Panc1 (cell line): Measurements from ENCODE around the gene PHF13. TPM values are rescaled to one million over a fixed set of nuclear protein-coding genes. Genes with fewer than 3 reads are reported as not detected.

ENCODE experiments used
- ATAC-seq: fragments of 200-7000 bp; cut with Tn5 transposase; 2 replicates; pipeline ENCODE4 v1.9.1; 2020; ENCODE audit warnings: mild to moderate bottlenecking, moderate library complexity
- BruUV-seq: library from RNA; stranded (reverse); fragments of 400-500 nt; replicated peaks from 2 replicates; lab custom pipeline; 2021; lab: Mats Ljungman, UMichigan
- CTCF ChIA-PET: fragments of 300-600 bp; sonication (Branson Sonifier 250); formaldehyde crosslinking; loops from one replicate; lab custom pipeline; 2022; ENCODE audit warnings: antibody characterized with exemption; lab: Charles Lee
- POLR2A ChIA-PET: fragments of 300-600 bp; sonication (Branson Sonifier 250); formaldehyde crosslinking; loops from one replicate; lab custom pipeline; 2022; ENCODE audit warnings: antibody characterized with exemption; lab: Charles Lee
- DNase-seq: peaks from one replicate; pipeline ENCODE4 v3.0.0-alpha.2; 2010; ENCODE audit warnings: low read depth, low spot score
- H3K27ac ChIP-seq: 2 replicates; pipeline ENCODE4 v1.5.1; 2011; ENCODE audit warnings: mild to moderate bottlenecking, low read length, inconsistent platforms
- H3K27me3 ChIP-seq: fragments of 200-500 bp; sonication (Bioruptor generic); 2 replicates; pipeline ENCODE4 v1.6.0; 2014; ENCODE audit warnings: low read length, inconsistent platforms; ENCODE audit not compliant: control insufficient read depth, insufficient read depth
- H3K36me3 ChIP-seq: fragments of 200-500 bp; sonication (Bioruptor generic); 2 replicates; pipeline ENCODE4 v1.5.1; 2014; ENCODE audit warnings: inconsistent platforms, mild to moderate bottlenecking, low read length, moderate library complexity; ENCODE audit not compliant: control insufficient read depth, insufficient read depth
- H3K4me1 ChIP-seq: 2 replicates; pipeline ENCODE4 v1.5.1; 2011; ENCODE audit warnings: inconsistent platforms, mild to moderate bottlenecking, low read length, moderate library complexity; ENCODE audit not compliant: control insufficient read depth, insufficient read depth
- H3K4me3 ChIP-seq, 2 experiments: 2 replicates each; pipeline ENCODE4 v1.5.1; 2011 to 2012; ENCODE audit warnings: low read depth in 2 of 2, low read length in 2 of 2, mild to moderate bottlenecking in 2 of 2, inconsistent platforms in 1 of 2, moderate library complexity in 1 of 2
- H3K9me3 ChIP-seq: fragments of 200-500 bp; sonication (Bioruptor generic); 2 replicates; pipeline ENCODE4 v1.5.1; 2014; ENCODE audit warnings: low read depth, mild to moderate bottlenecking, inconsistent platforms, low read length, moderate library complexity; ENCODE audit not compliant: control insufficient read depth, insufficient read depth
- CTCF ChIP-seq: fragments of 450-650 bp; IDR thresholded peaks from 2 replicates; pipeline ENCODE4 v1.5.1; 2017; ENCODE audit warnings: mild to moderate bottlenecking
- POLR2AphosphoS5 ChIP-seq: IDR thresholded peaks from 2 replicates; pipeline ENCODE4 v1.6.1; 2012; ENCODE audit warnings: mild to moderate bottlenecking, low read depth, low read length, moderate library complexity
- SIN3A ChIP-seq: IDR thresholded peaks from 2 replicates; pipeline ENCODE4 v1.6.1; 2012; ENCODE audit warnings: low read depth, mild to moderate bottlenecking, low read length, moderate library complexity, borderline replicate concordance; ENCODE audit not compliant: insufficient read depth
- TCF7L2 ChIP-seq: IDR thresholded peaks from 2 replicates; pipeline ENCODE4 v1.6.1; 2011; ENCODE audit warnings: mild to moderate bottlenecking, low read depth, low read length, inconsistent platforms
- in situ Hi-C: cut with HindIII; loops from 2 replicates; pipeline ENCODE4 v1.10.0; 2016; ENCODE audit warnings: low sequenced_read_pairs, low pct_unique_long_range_greater_than_20kb
- intact Hi-C: fragments of 100-400 bp; cut with micrococcal nuclease; formaldehyde crosslinking; loops from one replicate; pipeline ENCODE4 v1.10.0; 2022; ENCODE audit not compliant: unreplicated experiment
- total RNA-seq: library from RNA; stranded (reverse); gene quantifications from one replicate; pipeline ENCODE4 v1.2.1, GENCODE V29; 2021; ENCODE audit not compliant: unreplicated experiment
- TF ChIP-seq, protein P1 (sequence below), 2 experiments: IDR thresholded peaks; 2 replicates each; pipeline ENCODE4 v1.6.1; 2011 to 2012; ENCODE audit warnings: low read depth in 2 of 2, control low read depth in 1 of 2, low read length in 1 of 2, mild to moderate bottlenecking in 1 of 2, moderate library complexity in 1 of 2; ENCODE audit not compliant: insufficient read depth in 1 of 2

PHF13 gene
- total RNA-seq, 1 experiment from 2014 or later: 41.8 TPM

GRCh38 chr1:6585841-6586240 lies 27.7 kb upstream of the PHF13 start:
- CTCF ChIA-PET: no interaction called here
- Histone ChIP-seq H3K4me3 (no peak overlapping the region), H3K4me1 (peaks cover 16% of the 10 kb centered on the region), H3K27me3 (no peaks in the 10 kb centered on the region), H3K27ac (no peak overlapping the region), H3K9me3 (no peaks in the 10 kb centered on the region), H3K36me3 (no peaks in the 10 kb centered on the region; the same call in 1 of the 2 replicates)
- no peak for ATAC-seq
- no TSS peak for BruUV-seq
- TF ChIP-seq POLR2AphosphoS5: peak; percentile 39; the same call in 1 of the 2 replicates
- TF ChIP-seq, protein P1, sequence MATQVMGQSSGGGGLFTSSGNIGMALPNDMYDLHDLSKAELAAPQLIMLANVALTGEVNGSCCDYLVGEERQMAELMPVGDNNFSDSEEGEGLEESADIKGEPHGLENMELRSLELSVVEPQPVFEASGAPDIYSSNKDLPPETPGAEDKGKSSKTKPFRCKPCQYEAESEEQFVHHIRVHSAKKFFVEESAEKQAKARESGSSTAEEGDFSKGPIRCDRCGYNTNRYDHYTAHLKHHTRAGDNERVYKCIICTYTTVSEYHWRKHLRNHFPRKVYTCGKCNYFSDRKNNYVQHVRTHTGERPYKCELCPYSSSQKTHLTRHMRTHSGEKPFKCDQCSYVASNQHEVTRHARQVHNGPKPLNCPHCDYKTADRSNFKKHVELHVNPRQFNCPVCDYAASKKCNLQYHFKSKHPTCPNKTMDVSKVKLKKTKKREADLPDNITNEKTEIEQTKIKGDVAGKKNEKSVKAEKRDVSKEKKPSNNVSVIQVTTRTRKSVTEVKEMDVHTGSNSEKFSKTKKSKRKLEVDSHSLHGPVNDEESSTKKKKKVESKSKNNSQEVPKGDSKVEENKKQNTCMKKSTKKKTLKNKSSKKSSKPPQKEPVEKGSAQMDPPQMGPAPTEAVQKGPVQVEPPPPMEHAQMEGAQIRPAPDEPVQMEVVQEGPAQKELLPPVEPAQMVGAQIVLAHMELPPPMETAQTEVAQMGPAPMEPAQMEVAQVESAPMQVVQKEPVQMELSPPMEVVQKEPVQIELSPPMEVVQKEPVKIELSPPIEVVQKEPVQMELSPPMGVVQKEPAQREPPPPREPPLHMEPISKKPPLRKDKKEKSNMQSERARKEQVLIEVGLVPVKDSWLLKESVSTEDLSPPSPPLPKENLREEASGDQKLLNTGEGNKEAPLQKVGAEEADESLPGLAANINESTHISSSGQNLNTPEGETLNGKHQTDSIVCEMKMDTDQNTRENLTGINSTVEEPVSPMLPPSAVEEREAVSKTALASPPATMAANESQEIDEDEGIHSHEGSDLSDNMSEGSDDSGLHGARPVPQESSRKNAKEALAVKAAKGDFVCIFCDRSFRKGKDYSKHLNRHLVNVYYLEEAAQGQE (IDR thresholded peaks at IDR 0.05; ENCODE audit: insufficient read depth in 1 of 2, low read depth in 2 of 2, low read length in 1 of 2): no peak
- TF ChIP-seq SIN3A: no peak
- no peak for TF ChIP-seq CTCF
- TF ChIP-seq TCF7L2: no peak
- POLR2A ChIA-PET: no interaction called here
- in situ Hi-C loops: no loop called here
- no peak for DNase-seq
- intact Hi-C loops: no loop called here

DNA sequence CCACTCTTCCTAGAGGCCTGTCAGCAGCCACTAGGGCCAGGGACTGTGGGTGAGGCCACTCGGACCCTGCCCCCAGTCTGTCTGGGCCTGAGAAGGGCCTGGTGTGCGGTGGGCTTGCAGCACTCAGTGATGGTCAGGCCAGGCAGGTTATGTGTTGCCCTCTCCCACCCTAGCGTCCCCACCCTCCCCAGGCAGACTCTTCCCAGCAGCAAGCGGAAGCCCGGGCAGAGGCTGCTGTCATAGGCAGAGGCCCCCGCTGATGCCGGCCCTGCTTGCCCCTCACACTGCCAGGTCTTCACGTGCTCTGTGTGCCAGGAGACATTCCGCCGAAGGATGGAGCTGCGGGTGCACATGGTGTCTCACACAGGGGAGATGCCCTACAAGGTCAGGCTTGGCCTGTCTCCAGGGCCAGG lies 27.1 kb upstream of the PHF13 start:
- in situ Hi-C loops: no loop called here

More for the DNA sequence above, 27.1 kb upstream of the PHF13 start:
- CTCF ChIA-PET: no interaction called here
- intact Hi-C loops: no loop called here
- BruUV-seq: no TSS peak
- POLR2A ChIA-PET: no interaction called here
- ATAC-seq (peak; percentile 13; the same call in 1 of the 2 replicates), DNase-seq (no peak)
- Histone ChIP-seq H3K36me3 (no peaks in the 10 kb centered on the region; the same call in 1 of the 2 replicates), H3K27ac (no peak overlapping the region), H3K4me3 (no peak overlapping the region), H3K9me3 (no peaks in the 10 kb centered on the region), H3K27me3 (no peaks in the 10 kb centered on the region), H3K4me1 (peaks cover 10% of the 10 kb centered on the region)
- TF ChIP-seq POLR2AphosphoS5 (no peak), SIN3A (no peak), TCF7L2 (no peak), CTCF (no peak)
- TF ChIP-seq, protein P1 (IDR thresholded peaks at IDR 0.05; ENCODE audit: insufficient read depth in 1 of 2, low read depth in 2 of 2, low read length in 1 of 2): no peak
